Measurements from ENCODE around the gene KIAA0232. TPM values are rescaled to one million over a fixed set of nuclear protein-coding genes. Genes with fewer than 3 reads are reported as not detected.

The KIAA0232 gene
- total and polyA plus RNA-seq, 2 donors, result 10.5 to 12.8 TPM

GRCh38 chr4:6892909-6893202, 110.3 kb downstream of the KIAA0232 start:
- Histone ChIP-seq H3K36me3 (ENCODE audit: control insufficient read depth in 2 of 2, insufficient read depth in 2 of 2, low read length in 1 of 2) (no peaks in the 10 kb centered on the region), H3K4me1 (ENCODE audit: control insufficient read depth in 2 of 2, insufficient read depth in 2 of 2, low read length in 2 of 2) (peaks cover 6 to 16% of the 10 kb centered on the region in 2 donors), H3K9me3 (ENCODE audit: control insufficient read depth in 2 of 2, insufficient read depth in 1 of 2, low read length in 1 of 2) (peaks cover 4 to 33% of the 10 kb centered on the region in 2 donors), H3K4me3 (ENCODE audit: low read length in 2 of 2) (no peak overlapping the region), H3K27me3 (ENCODE audit: control insufficient read depth in 2 of 2, insufficient read depth in 1 of 2, low read length in 1 of 2) (no peaks in the 10 kb centered on the region), H3K27ac (ENCODE audit: low read depth in 1 of 2, low read length in 1 of 2) (no peak overlapping the region)
- WGBS, result 83% methylated on average over 6 of the region's 6 CpGs
- DNase-seq (ENCODE audit: low read depth in 6 of 9, low spot score in 9 of 9), result no peak

DNA sequence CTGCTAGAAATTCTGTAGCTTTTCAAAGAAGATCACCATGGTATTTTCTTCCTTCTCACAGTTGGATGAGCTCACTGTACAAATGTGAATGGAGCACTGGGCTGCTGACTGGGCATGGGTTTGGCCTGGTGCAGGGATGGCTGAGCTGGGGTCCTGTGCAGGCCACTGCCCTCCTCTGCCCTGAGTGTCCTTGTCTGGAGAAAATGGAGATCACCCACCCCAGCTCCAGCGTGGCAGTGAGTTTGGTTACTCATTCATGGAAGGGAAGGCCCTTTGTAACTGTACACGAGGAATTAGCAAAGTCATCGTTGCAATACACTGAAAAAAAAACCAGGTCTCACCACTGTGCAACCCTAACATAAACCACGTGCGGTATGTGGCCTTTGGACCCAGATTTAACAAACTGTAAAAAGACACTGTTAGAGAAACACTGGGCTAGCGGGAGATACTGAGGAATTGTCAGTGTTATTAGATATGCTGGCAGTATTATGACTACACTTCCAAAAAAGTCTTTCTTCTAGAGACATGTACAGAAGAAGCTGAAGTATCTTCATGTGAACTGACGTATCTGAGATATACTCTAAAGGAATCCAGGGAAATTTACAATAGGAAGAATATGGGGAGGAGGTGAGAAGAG, 111.0 kb downstream of the KIAA0232 start:
- 32% methylated on average over 7 of the region's 7 CpGs for WGBS
- Histone ChIP-seq H3K36me3 (ENCODE audit: control insufficient read depth in 2 of 2, insufficient read depth in 2 of 2, low read length in 1 of 2) (no peaks in the 10 kb centered on the region), H3K4me1 (ENCODE audit: control insufficient read depth in 2 of 2, insufficient read depth in 2 of 2, low read length in 2 of 2) (peaks cover 6 to 16% of the 10 kb centered on the region in 2 donors), H3K9me3 (ENCODE audit: control insufficient read depth in 2 of 2, insufficient read depth in 1 of 2, low read length in 1 of 2) (peaks cover 4 to 27% of the 10 kb centered on the region in 2 donors), H3K27ac (ENCODE audit: low read depth in 1 of 2, low read length in 1 of 2) (no peak overlapping the region), H3K4me3 (ENCODE audit: low read length in 2 of 2) (no peak overlapping the region), H3K27me3 (ENCODE audit: control insufficient read depth in 2 of 2, insufficient read depth in 1 of 2, low read length in 1 of 2) (no peaks in the 10 kb centered on the region)
- no peak for DNase-seq (ENCODE audit: low read depth in 6 of 9, low spot score in 9 of 9)

- no peak overlapping the region for H3K4me3 ChIP-seq (ENCODE audit: low read length in 2 of 2)
- DNase-seq (ENCODE audit: low read depth in 6 of 9, low spot score in 9 of 9), result no peak
- H3K27me3 ChIP-seq (ENCODE audit: control insufficient read depth in 2 of 2, insufficient read depth in 1 of 2, low read length in 1 of 2), result no peaks in the 10 kb centered on the region
- no peak overlapping the region for H3K27ac ChIP-seq (ENCODE audit: low read depth in 1 of 2, low read length in 1 of 2)
- WGBS, result 99% methylated on average over 3 of the region's 3 CpGs
- peaks cover 6 to 19% of the 10 kb centered on the region in 2 donors for H3K4me1 ChIP-seq (ENCODE audit: control insufficient read depth in 2 of 2, insufficient read depth in 2 of 2, low read length in 2 of 2)
- H3K36me3 ChIP-seq (ENCODE audit: control insufficient read depth in 2 of 2, insufficient read depth in 2 of 2, low read length in 1 of 2), result no peaks in the 10 kb centered on the region
- peaks cover 4 to 22% of the 10 kb centered on the region in 2 donors for H3K9me3 ChIP-seq (ENCODE audit: control insufficient read depth in 2 of 2, insufficient read depth in 1 of 2, low read length in 1 of 2)
Observed at GRCh38 chr4:6894086-6894478, 111.6 kb downstream of the KIAA0232 start.

DNA sequence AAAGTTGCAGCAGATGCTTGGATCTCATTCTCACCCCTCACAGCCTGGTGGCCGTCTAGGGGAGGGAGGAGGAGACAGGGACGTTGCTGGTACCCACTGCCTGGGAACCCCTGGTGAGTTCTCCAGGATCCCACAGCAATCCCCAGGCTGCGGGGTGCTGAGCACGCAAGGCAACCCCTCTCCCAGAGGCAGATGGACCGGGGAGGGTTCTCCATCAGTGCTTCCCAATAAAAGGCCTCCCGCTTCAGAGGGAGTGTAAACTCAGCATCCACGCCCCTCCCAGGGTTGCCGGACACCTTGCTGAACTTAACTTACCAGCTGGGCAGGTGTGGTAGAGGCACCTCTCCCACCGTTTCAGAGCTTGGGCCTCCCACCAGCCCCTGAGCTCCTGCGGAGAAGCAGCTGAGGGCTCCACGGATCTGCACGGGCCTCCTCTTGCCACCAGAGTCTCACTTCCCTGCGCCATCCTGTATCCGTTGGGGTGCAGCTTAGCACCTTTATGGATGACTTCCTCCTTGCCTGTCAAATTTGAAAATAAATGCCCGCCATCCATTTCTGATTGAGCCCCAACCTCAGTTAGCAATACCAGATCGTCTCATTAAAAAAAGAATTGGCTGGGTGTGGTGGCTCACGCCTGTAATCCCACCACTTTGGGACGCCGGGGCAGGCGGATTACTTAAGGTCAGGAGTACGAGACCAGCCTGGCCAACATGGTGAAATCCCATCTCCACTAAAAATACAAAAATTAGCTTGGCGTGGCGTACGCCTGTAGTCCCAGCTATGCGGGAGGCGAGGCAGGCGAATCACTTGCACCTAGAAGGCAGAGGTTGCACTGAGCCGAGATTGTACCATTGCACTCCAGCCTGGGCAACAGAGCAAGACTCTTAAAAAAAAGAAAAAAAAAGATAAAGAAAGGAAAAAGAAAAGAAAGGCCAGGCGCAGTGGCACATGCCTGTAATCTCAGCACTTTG, 112.3 kb downstream of the KIAA0232 start:
- DNase-seq (ENCODE audit: low read depth in 6 of 9, low spot score in 9 of 9), result no peak
- Histone ChIP-seq H3K4me3 (ENCODE audit: low read length in 2 of 2) (no peak overlapping the region), H3K36me3 (ENCODE audit: control insufficient read depth in 2 of 2, insufficient read depth in 2 of 2, low read length in 1 of 2) (no peaks in the 10 kb centered on the region), H3K4me1 (ENCODE audit: control insufficient read depth in 2 of 2, insufficient read depth in 2 of 2, low read length in 2 of 2) (peaks cover 6 to 19% of the 10 kb centered on the region in 2 donors), H3K27me3 (ENCODE audit: control insufficient read depth in 2 of 2, insufficient read depth in 1 of 2, low read length in 1 of 2) (no peaks in the 10 kb centered on the region), H3K27ac (ENCODE audit: low read depth in 1 of 2, low read length in 1 of 2) (no peak overlapping the region), H3K9me3 (ENCODE audit: control insufficient read depth in 2 of 2, insufficient read depth in 1 of 2, low read length in 1 of 2) (peaks cover 4 to 14% of the 10 kb centered on the region in 2 donors)
- WGBS, result 95% methylated on average over 29 of the region's 29 CpGs

DNA sequence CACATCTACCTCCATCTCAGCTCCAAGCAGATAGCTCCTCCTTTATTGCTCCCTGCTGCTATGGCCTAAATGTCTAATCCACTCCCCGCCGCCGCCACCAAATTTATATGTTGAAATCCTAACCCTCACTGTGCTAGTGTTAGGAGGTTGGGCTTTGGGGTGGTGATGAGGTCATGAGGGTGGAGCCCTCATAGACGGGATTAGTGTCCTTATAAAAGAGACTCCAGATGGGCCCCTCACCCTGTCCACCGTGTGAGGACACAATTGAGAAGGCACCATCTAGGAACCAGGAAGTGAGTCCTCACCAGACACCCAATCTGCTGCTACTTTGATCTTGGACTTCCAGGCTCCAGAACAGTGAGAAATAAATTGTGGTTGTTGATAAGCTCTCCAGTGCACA, 113.5 kb downstream of the KIAA0232 start:
- H3K4me3 ChIP-seq (ENCODE audit: low read length in 2 of 2), result no peak overlapping the region
- H3K27ac ChIP-seq (ENCODE audit: low read depth in 1 of 2, low read length in 1 of 2), result no peak overlapping the region
- no peaks in the 10 kb centered on the region for H3K27me3 ChIP-seq (ENCODE audit: control insufficient read depth in 2 of 2, insufficient read depth in 1 of 2, low read length in 1 of 2)
- 96% methylated on average over 5 of the region's 5 CpGs for WGBS
- H3K36me3 ChIP-seq (ENCODE audit: control insufficient read depth in 2 of 2, insufficient read depth in 2 of 2, low read length in 1 of 2), result no peaks in the 10 kb centered on the region
- no peak for DNase-seq (ENCODE audit: low read depth in 6 of 9, low spot score in 9 of 9)
- H3K4me1 ChIP-seq (ENCODE audit: control insufficient read depth in 2 of 2, insufficient read depth in 2 of 2, low read length in 2 of 2), result peaks cover 6 to 19% of the 10 kb centered on the region in 2 donors
- peaks cover 0 to 4% of the 10 kb centered on the region in 2 donors for H3K9me3 ChIP-seq (ENCODE audit: control insufficient read depth in 2 of 2, insufficient read depth in 1 of 2, low read length in 1 of 2)

DNA sequence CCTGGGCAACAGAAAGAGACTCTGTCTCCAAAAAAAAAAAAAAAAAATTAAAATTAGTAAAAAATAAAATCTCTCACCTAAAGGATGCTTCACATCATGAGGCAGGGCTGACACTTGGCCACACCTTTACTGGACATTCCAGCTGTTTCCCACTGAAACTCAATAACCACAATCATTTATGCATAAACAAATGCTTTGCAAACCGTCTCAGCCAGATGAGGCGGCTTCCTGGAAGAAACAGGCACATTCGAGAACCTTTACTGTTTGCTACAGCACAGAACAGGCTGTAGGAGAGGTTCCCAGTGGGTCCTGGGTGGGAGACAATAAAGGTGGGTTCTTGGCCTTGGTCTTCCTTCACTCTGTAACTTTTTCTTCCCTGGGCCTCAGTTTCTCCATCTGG, 116.2 kb downstream of the KIAA0232 start:
- WGBS, result 90% methylated on average over 3 of the region's 3 CpGs
- Histone ChIP-seq H3K4me3 (ENCODE audit: low read length in 2 of 2) (no peak overlapping the region), H3K36me3 (ENCODE audit: control insufficient read depth in 2 of 2, insufficient read depth in 2 of 2, low read length in 1 of 2) (no peaks in the 10 kb centered on the region), H3K27me3 (ENCODE audit: control insufficient read depth in 2 of 2, insufficient read depth in 1 of 2, low read length in 1 of 2) (no peaks in the 10 kb centered on the region), H3K4me1 (ENCODE audit: control insufficient read depth in 2 of 2, insufficient read depth in 2 of 2, low read length in 2 of 2) (peaks cover 0 to 8% of the 10 kb centered on the region in 2 donors), H3K9me3 (ENCODE audit: control insufficient read depth in 2 of 2, insufficient read depth in 1 of 2, low read length in 1 of 2) (no peaks in the 10 kb centered on the region), H3K27ac (ENCODE audit: low read depth in 1 of 2, low read length in 1 of 2) (peak overlapping the region in 1 of 2 donors; percentile 60)
- DNase-seq (ENCODE audit: low read depth in 6 of 9, low spot score in 9 of 9), result no peak

- Histone ChIP-seq H3K4me3 (ENCODE audit: low read length in 2 of 2) (no peak overlapping the region), H3K9me3 (ENCODE audit: control insufficient read depth in 2 of 2, insufficient read depth in 1 of 2, low read length in 1 of 2) (no peaks in the 10 kb centered on the region), H3K36me3 (ENCODE audit: control insufficient read depth in 2 of 2, insufficient read depth in 2 of 2, low read length in 1 of 2) (no peaks in the 10 kb centered on the region), H3K27ac (ENCODE audit: low read depth in 1 of 2, low read length in 1 of 2) (no peak overlapping the region), H3K27me3 (ENCODE audit: control insufficient read depth in 2 of 2, insufficient read depth in 1 of 2, low read length in 1 of 2) (no peaks in the 10 kb centered on the region), H3K4me1 (ENCODE audit: control insufficient read depth in 2 of 2, insufficient read depth in 2 of 2, low read length in 2 of 2) (peaks cover 0 to 9% of the 10 kb centered on the region in 2 donors)
- WGBS, result 96% methylated on average over 10 of the region's 10 CpGs
- DNase-seq (ENCODE audit: low read depth in 6 of 9, low spot score in 9 of 9), result no peak
Observed at GRCh38 chr4:6900181-6900812, 117.8 kb downstream of the KIAA0232 start.

- H3K27ac ChIP-seq (ENCODE audit: low read depth in 1 of 2, low read length in 1 of 2), result no peak overlapping the region
- no peak for DNase-seq (ENCODE audit: low read depth in 6 of 9, low spot score in 9 of 9)
- H3K27me3 ChIP-seq (ENCODE audit: control insufficient read depth in 2 of 2, insufficient read depth in 1 of 2, low read length in 1 of 2), result peaks cover 0 to 2% of the 10 kb centered on the region in 2 donors
- H3K9me3 ChIP-seq (ENCODE audit: control insufficient read depth in 2 of 2, insufficient read depth in 1 of 2, low read length in 1 of 2), result no peaks in the 10 kb centered on the region
- no peaks in the 10 kb centered on the region for H3K36me3 ChIP-seq (ENCODE audit: control insufficient read depth in 2 of 2, insufficient read depth in 2 of 2, low read length in 1 of 2)
- no peak overlapping the region for H3K4me3 ChIP-seq (ENCODE audit: low read length in 2 of 2)
- 97% methylated on average over 12 of the region's 12 CpGs for WGBS
- peaks cover 0 to 10% of the 10 kb centered on the region in 2 donors for H3K4me1 ChIP-seq (ENCODE audit: control insufficient read depth in 2 of 2, insufficient read depth in 2 of 2, low read length in 2 of 2)
Observed at GRCh38 chr4:6900956-6901355, 118.4 kb downstream of the KIAA0232 start.

Data from thymus (tissue), 11 donors.